Activated CD8-positive, alpha-beta T cell treated with anti-CD3 and anti-CD28 coated beads for 36 hours (primary cell): ENCODE measurements around the gene ERBB4. TPM values are rescaled to one million over a fixed set of nuclear protein-coding genes. Genes with fewer than 3 reads are reported as not detected.

Experiments used
- ATAC-seq: fragments of 200-7000 bp; cut with Tn5 transposase; one replicate; pipeline ENCODE4 v1.10.0; 2021; ENCODE audit warnings: mild to moderate bottlenecking, moderate library complexity
- CTCF ChIA-PET: fragments of 350-600 bp; sonication (Branson Sonifier 250); formaldehyde crosslinking; loops from one replicate; lab custom pipeline; 2021; ENCODE audit warnings: antibody characterized with exemption; lab: Charles Lee
- POLR2A ChIA-PET: fragments of 350-600 bp; sonication (Branson Sonifier 250); formaldehyde crosslinking; loops from one replicate; lab custom pipeline; 2021; ENCODE audit warnings: antibody characterized with exemption; lab: Charles Lee
- DNase-seq: peaks from one replicate; pipeline ENCODE4 v3.0.0-alpha.2; 2020
- H3K27ac Mint-ChIP-seq: one replicate; pipeline ENCODE4 v1.8.0; 2021; ENCODE audit warnings: mild to moderate bottlenecking, mixed read lengths
- H3K27me3 Mint-ChIP-seq: one replicate; pipeline ENCODE4 v1.8.0; 2021; ENCODE audit warnings: mixed read lengths
- H3K36me3 Mint-ChIP-seq: one replicate; pipeline ENCODE4 v1.8.0; 2021; ENCODE audit warnings: low read depth, mixed read lengths
- H3K4me1 Mint-ChIP-seq: one replicate; pipeline ENCODE4 v1.8.0; 2021; ENCODE audit warnings: low read depth, mixed read lengths
- H3K4me3 Mint-ChIP-seq: one replicate; pipeline ENCODE4 v1.8.0; 2021; ENCODE audit warnings: mild to moderate bottlenecking, moderate library complexity, mixed read lengths
- H3K9me3 Mint-ChIP-seq: one replicate; pipeline ENCODE4 v1.8.0; 2021; ENCODE audit warnings: mixed read lengths
- CTCF ChIP-seq: fragments of 200-600 bp; IDR thresholded peaks from one replicate; pipeline ENCODE4 v1.8.0; 2022; ENCODE audit warnings: antibody characterized with exemption, mild to moderate bottlenecking
- intact Hi-C: fragments of 100-400 bp; cut with micrococcal nuclease; formaldehyde crosslinking; loops from one replicate; pipeline ENCODE4 v1.10.0; 2022
- total RNA-seq, 2 experiments: library from RNA; stranded (reverse); gene quantifications; one replicate each; pipeline ENCODE4 v1.2.3, GENCODE V29; 2021

Gene ERBB4
- total RNA-seq, 2 experiments from 2014 or later: not detected

GRCh38 chr2:211931314-211931713 is 607.3 kb downstream of the ERBB4 start:
- intact Hi-C loops: no loop called here
- no peak for TF ChIP-seq CTCF
- H3K27me3 Mint-ChIP-seq: no peaks in the 10 kb centered on the region
- no peaks in the 10 kb centered on the region for H3K9me3 Mint-ChIP-seq
- no peaks in the 10 kb centered on the region for H3K4me1 Mint-ChIP-seq
- H3K36me3 Mint-ChIP-seq: no peaks in the 10 kb centered on the region
- no peak for ATAC-seq
- ChIA-PET POLR2A (no interaction called here), CTCF (no interaction called here)
- no peak overlapping the region for H3K27ac Mint-ChIP-seq
- no peak for DNase-seq
- H3K4me3 Mint-ChIP-seq: no peak overlapping the region

GRCh38 chr2:211930331-211930730 is 608.3 kb downstream of the ERBB4 start:
- no peak overlapping the region for H3K27ac Mint-ChIP-seq
- no peaks in the 10 kb centered on the region for H3K36me3 Mint-ChIP-seq
- intact Hi-C loops: no loop called here
- H3K9me3 Mint-ChIP-seq: no peaks in the 10 kb centered on the region
- H3K4me1 Mint-ChIP-seq: no peaks in the 10 kb centered on the region
- ATAC-seq (no peak), DNase-seq (no peak)
- CTCF ChIA-PET: no interaction called here
- POLR2A ChIA-PET: no interaction called here
- H3K4me3 Mint-ChIP-seq: no peak overlapping the region
- no peak for TF ChIP-seq CTCF
- no peaks in the 10 kb centered on the region for H3K27me3 Mint-ChIP-seq

DNA sequence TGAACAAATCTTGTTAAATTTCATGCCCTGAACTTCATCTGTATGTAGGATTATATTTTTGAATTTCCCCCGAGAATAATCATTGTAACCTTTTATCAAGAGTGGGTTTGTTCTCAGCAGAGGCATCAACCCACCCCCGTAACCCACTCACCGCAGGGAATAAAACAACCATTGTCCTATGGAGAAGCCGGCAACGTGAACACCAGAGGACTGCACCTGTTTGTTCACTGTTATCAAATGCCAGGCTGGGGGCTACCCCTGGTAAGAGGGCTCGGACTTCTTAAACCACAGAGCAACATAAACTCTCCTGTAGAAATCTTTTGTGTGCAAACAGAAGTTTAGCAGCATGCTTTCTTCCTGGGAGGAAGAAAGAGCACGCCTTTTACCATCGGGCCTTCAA is 610.4 kb downstream of the ERBB4 start:
- Mint-ChIP-seq H3K27ac (no peak overlapping the region), H3K36me3 (no peaks in the 10 kb centered on the region), H3K4me3 (no peak overlapping the region), H3K4me1 (no peaks in the 10 kb centered on the region), H3K27me3 (no peaks in the 10 kb centered on the region), H3K9me3 (no peaks in the 10 kb centered on the region)
- intact Hi-C loops: no loop called here
- DNase-seq (no peak), ATAC-seq (no peak)
- no peak for TF ChIP-seq CTCF
- ChIA-PET CTCF (no interaction called here), POLR2A (no interaction called here)

GRCh38 chr2:211923019-211923418 is 615.6 kb downstream of the ERBB4 start:
- Mint-ChIP-seq H3K4me1 (no peaks in the 10 kb centered on the region), H3K27me3 (no peaks in the 10 kb centered on the region), H3K36me3 (no peaks in the 10 kb centered on the region), H3K9me3 (no peaks in the 10 kb centered on the region), H3K27ac (no peak overlapping the region), H3K4me3 (no peak overlapping the region)
- POLR2A ChIA-PET: no interaction called here
- no peak for DNase-seq
- TF ChIP-seq CTCF: no peak
- intact Hi-C loops: no loop called here
- no peak for ATAC-seq
- CTCF ChIA-PET: no interaction called here

DNA sequence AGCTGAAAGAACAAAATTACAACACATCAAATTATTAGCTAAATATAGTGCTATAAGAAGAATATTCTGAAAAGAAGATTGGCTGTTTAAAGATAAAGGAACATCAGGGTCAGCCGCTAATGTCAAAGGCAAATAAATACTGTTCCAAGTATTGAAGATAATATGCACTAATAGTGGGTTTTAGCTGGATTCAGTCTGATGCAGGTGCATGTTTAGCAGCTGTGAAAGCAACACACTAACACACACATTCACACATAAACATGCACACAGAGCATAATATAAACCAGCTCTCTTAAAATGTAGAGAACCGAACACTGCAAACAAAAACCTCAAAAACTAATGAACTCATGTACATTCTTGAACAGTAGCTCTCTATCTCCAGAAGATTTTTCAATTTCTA is 634.6 kb downstream of the ERBB4 start:
- Mint-ChIP-seq H3K36me3 (no peaks in the 10 kb centered on the region), H3K4me1 (no peaks in the 10 kb centered on the region), H3K4me3 (no peak overlapping the region), H3K27me3 (no peaks in the 10 kb centered on the region), H3K27ac (no peak overlapping the region), H3K9me3 (no peaks in the 10 kb centered on the region)
- CTCF ChIA-PET: no interaction called here
- DNase-seq (no peak), ATAC-seq (no peak)
- intact Hi-C loops: no loop called here
- POLR2A ChIA-PET: no interaction called here
- TF ChIP-seq CTCF: no peak
